Lower leg skin (tissue), 4 donors: Measurements from ENCODE around the gene ST7. TPM values are rescaled to one million over a fixed set of nuclear protein-coding genes. Genes with fewer than 3 reads are reported as not detected.

Experiments
- DNase-seq, 2 donors: peaks; one replicate each; pipeline ENCODE4 v3.0.0-alpha.2; 2019; ENCODE audit warnings: low spot score in 2 of 2
- H3K4me3 ChIP-seq: fragments of 200-600 bp; sonication (generic); 2 replicates; pipeline ENCODE4 v1.5.1; 2017; ENCODE audit warnings: mild to moderate bottlenecking, low read depth; ENCODE audit not compliant: poor library complexity, severe bottlenecking
- POLR2A ChIP-seq, 2 donors: fragments of 450-650 bp; IDR thresholded peaks; one replicate each; pipeline ENCODE4 v1.6.1; 2016 to 2017; ENCODE audit warnings: antibody characterized with exemption in 2 of 2, mild to moderate bottlenecking in 1 of 2, moderate library complexity in 1 of 2
- WGBS, 2 donors: methylation state at CpG; one replicate each; pipeline ENCODE4 v1.1.5; 2018; 5-methylcytosine and 5-hydroxymethylcytosine counted together
- intact Hi-C: fragments of 100-400 bp; cut with DNase I; formaldehyde crosslinking; loops from one replicate; pipeline ENCODE4 v1.15.0; 2023; ENCODE audit warnings: low total_unique reads
- total RNA-seq, 4 donors: library from RNA; depleted of rRNA; stranded (reverse); fragments of >200 nt; gene quantifications; one replicate each; pipeline ENCODE4 v1.1.0, GENCODE V29; 2016
- TF ChIP-seq, protein P1 (sequence below), 3 donors: fragments of 450-650 bp; IDR thresholded peaks; one replicate each; pipeline ENCODE4 v1.5.1; 2016; ENCODE audit warnings: antibody characterized with exemption in 3 of 3, mild to moderate bottlenecking in 3 of 3, moderate library complexity in 2 of 3

The ST7 gene
- total RNA-seq, 4 donors from 2014 or later: 10.8 to 17.1 (median 11.4) TPM

DNA sequence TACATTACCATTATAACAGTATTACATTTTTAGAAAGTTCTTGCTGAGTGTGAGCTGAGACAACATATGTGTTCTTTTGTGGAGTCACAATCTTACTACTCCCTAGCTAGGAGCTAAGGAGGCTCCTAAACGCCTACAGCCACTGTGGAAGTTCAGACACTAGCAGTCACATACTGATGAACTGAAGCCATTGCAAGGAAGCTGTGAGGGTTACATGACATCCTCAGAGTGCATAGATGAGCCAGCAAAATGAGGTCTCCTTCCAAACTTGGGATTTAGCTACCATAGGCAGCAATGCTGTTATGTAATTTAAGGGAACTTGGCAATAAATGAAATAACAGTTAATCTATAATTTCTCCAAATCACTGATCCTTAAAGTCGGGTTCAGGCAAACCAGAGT is 10.8 kb upstream of the ST7 start:
- WGBS, 2 donors: 72 to 75% methylated on average over 2 of the region's 2 CpGs
- intact Hi-C loops: no loop called here
- H3K4me3 ChIP-seq: no peak overlapping the region
- DNase-seq: no peak
- TF ChIP-seq, protein P1, sequence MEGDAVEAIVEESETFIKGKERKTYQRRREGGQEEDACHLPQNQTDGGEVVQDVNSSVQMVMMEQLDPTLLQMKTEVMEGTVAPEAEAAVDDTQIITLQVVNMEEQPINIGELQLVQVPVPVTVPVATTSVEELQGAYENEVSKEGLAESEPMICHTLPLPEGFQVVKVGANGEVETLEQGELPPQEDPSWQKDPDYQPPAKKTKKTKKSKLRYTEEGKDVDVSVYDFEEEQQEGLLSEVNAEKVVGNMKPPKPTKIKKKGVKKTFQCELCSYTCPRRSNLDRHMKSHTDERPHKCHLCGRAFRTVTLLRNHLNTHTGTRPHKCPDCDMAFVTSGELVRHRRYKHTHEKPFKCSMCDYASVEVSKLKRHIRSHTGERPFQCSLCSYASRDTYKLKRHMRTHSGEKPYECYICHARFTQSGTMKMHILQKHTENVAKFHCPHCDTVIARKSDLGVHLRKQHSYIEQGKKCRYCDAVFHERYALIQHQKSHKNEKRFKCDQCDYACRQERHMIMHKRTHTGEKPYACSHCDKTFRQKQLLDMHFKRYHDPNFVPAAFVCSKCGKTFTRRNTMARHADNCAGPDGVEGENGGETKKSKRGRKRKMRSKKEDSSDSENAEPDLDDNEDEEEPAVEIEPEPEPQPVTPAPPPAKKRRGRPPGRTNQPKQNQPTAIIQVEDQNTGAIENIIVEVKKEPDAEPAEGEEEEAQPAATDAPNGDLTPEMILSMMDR (IDR thresholded peaks at IDR 0.05): no peak
- no peak for TF ChIP-seq POLR2A (IDR thresholded peaks at IDR 0.05)

DNA sequence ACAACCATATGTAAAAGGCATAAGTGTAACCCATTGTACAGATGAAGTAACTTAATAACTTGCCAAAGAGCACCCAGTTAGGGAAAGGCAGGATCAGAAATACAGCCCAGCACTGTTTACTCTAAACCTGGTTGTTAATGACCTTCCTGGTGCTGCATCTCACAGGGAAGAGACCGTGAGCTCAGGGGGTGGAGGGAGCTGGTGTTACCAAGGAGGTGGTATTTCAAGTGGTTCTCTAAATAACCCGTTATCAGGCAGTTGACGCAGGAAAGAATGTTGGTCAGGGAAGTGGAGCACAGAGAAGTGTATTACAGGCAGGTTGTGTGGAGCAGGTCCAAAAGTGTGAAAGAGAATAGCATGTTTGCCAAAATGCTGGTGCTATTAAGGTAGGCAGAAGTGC is 4.4 kb upstream of the ST7 start:
- intact Hi-C loops: no loop called here
- DNase-seq: no peak
- WGBS, 2 donors: 77 to 90% methylated on average over 3 of the region's 3 CpGs
- H3K4me3 ChIP-seq: no peak overlapping the region
- TF ChIP-seq, protein P1 (IDR thresholded peaks at IDR 0.05): no peak
- no peak for TF ChIP-seq POLR2A (IDR thresholded peaks at IDR 0.05)

DNA sequence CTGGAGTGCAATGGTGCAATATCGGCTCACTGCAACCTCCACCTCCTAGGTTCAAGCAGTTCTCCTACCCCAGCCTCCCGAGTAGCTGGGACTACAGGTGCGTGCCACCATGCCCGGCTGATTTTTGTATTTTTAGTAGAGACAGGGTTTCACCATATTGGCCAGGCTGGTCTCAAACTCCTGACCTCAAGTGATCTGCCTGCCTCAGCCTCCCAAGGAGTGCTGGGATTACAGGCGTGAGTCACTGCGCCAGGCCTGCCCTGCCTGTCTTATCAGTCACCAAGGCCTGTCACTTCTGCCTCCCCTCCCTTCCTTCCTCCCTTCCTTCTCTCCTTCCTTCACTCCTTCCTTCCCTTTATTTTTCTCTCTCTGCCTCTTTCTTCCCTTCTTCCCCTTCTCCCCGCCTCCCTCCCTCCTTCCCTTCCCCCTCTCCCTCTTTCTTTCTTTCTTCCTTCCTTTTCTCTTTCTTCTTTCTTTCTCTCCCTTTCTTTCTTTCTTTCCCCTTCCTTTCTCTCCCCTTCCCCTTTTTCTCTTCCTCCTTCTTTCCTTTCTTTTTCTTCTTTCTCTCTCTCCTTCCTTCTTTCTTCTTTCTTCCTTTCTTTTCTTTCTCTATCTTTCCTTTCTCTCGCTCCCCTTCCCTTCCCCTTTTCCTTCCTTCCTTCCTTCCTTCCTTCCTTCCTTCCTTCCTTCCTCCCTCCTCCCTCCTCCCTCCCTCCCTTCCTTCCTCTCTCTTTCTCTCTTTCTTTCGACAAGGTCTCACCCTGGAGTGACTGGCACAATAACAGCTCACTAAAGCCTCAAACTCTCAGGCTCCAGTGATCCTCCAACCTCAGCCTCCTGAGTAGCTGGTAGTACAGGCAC is 3.1 kb upstream of the ST7 start:
- intact Hi-C loops: no loop called here
- no peak for DNase-seq
- no peak overlapping the region for H3K4me3 ChIP-seq
- TF ChIP-seq, protein P1 (IDR thresholded peaks at IDR 0.05): no peak
- no peak for TF ChIP-seq POLR2A (IDR thresholded peaks at IDR 0.05)
- 94 to 96% methylated on average over 9 of the region's 9 CpGs for WGBS, 2 donors

DNA sequence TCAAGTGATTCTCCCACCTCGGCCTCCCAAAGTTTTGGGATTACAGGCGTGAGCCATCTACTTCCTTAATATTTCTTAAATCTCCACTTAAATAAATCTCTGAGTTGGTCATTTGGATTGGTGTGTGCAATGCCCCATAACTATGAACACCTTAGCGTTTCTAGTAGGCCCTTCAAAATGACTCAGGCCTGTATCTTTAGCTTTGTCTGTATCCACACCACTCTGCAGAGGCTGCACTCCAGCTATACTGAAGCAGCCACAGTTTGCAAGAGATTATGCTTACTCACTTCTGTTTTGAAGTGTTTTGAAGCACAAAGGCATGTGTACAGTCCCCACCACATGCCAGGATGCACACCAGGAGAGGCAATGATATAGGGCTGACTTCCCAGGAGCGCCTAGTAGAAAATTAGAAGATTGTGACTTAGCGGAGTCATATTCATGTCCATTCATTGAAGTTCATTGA is 2.4 kb upstream of the ST7 start:
- WGBS, 2 donors: 95 to 96% methylated on average over 5 of the region's 5 CpGs
- DNase-seq: no peak
- no peak overlapping the region for H3K4me3 ChIP-seq
- intact Hi-C loops: no loop called here
- TF ChIP-seq, protein P1 (IDR thresholded peaks at IDR 0.05): no peak
- no peak for TF ChIP-seq POLR2A (IDR thresholded peaks at IDR 0.05)

DNA sequence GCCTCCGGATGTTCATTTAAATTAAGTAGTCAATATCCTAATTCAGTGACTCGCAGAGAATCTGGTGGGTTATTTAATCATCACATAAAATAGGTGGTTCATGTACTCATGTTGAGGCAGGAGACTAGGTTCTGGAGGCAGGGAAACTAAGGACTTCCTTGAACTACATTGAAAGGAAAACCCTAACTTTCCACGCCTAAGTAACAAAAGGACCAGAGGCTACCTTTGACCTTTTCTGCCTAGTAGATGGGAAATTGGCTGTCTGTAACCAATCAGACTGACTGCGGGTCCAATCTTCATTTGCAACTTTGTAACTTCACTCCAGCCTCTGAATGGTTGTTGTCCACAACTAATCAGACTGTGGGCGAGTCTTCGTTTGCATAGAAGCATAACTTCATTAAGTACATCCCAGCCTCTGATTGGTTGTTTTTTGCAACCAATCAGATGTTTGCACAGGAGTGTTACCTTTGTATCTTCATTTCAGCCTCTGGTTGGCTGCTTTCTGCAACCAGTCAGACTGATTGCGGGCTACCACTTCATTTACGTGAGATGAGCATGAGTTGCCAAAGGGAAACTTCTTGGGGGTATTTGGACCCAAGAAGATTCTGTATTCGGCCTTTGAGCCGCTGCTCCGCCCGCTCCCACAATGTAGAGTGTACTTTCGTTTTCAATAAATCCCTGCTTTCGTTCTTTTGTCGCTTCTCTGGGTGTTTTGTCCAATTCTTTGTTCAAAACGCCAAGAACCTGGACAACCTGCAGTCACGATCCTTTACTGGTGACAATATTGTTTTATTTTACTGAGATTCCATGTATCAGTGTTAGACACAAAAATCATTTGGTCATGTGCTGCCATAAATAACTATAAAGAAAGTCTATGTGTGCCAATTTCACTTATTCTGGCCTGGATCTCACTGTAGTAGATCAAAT is 1.7 kb upstream of the ST7 start:
- WGBS, 2 donors: 95 to 97% methylated on average over 17 of the region's 17 CpGs
- H3K4me3 ChIP-seq: no peak overlapping the region
- DNase-seq: no peak
- intact Hi-C loops: no loop called here
- TF ChIP-seq POLR2A (IDR thresholded peaks at IDR 0.05): no peak
- TF ChIP-seq, protein P1 (IDR thresholded peaks at IDR 0.05): no peak
